DOHH2 (cell line): ENCODE data around the gene HMGCLL1.

ENCODE experiments used
- H3F3A ChIP-seq: fragments of 200-600 bp; sonication (generic), shearing (Covaris generic); 2 replicates; pipeline ENCODE4 v1.6.0; 2016; ENCODE audit warnings: antibody characterized with exemption, mild to moderate bottlenecking; ENCODE audit not compliant: control insufficient read depth, insufficient read depth
- H3K27ac ChIP-seq: fragments of 200-600 bp; sonication (generic); 2 replicates; pipeline ENCODE4 v1.5.1; 2014; ENCODE audit warnings: low read depth, mild to moderate bottlenecking, low read length, moderate library complexity
- H3K27me3 ChIP-seq: fragments of 200-600 bp; sonication (generic); 2 replicates; pipeline ENCODE4 v1.6.1; 2014; ENCODE audit warnings: mild to moderate bottlenecking, low read length, mixed read lengths; ENCODE audit not compliant: control insufficient read depth
- H3K36me3 ChIP-seq: fragments of 200-600 bp; sonication (generic); 2 replicates; pipeline ENCODE4 v1.6.1; 2014; ENCODE audit warnings: mild to moderate bottlenecking, low read length, moderate library complexity, mixed read lengths; ENCODE audit not compliant: control insufficient read depth
- H3K4me1 ChIP-seq: fragments of 200-600 bp; sonication (generic); 2 replicates; pipeline ENCODE4 v1.6.1; 2014; ENCODE audit warnings: mild to moderate bottlenecking, low read length, mixed read lengths; ENCODE audit not compliant: control insufficient read depth
- H3K4me2 ChIP-seq: fragments of 200-600 bp; sonication (generic); 2 replicates; pipeline ENCODE4 v1.6.0; 2014; ENCODE audit warnings: mild to moderate bottlenecking, low read length, moderate library complexity
- H3K4me3 ChIP-seq: fragments of 200-600 bp; sonication (generic); 2 replicates; pipeline ENCODE4 v1.5.1; 2014; ENCODE audit warnings: mild to moderate bottlenecking, low read length, mixed read lengths
- H3K79me2 ChIP-seq: fragments of 200-600 bp; sonication (generic); 2 replicates; pipeline ENCODE4 v1.6.1; 2014; ENCODE audit warnings: mild to moderate bottlenecking, low read length, mixed read lengths; ENCODE audit not compliant: control insufficient read depth
- H3K9me2 ChIP-seq: fragments of 200-600 bp; sonication (generic); replicated peaks from 2 replicates; pipeline ENCODE4 v1.6.1; 2014; ENCODE audit warnings: mild to moderate bottlenecking, low read length, mixed read lengths; ENCODE audit not compliant: control insufficient read depth
- H3K9me3 ChIP-seq: fragments of 200-600 bp; sonication (generic); 2 replicates; pipeline ENCODE4 v1.6.1; 2014; ENCODE audit warnings: antibody characterized with exemption, low read length, mixed read lengths; ENCODE audit not compliant: control insufficient read depth, insufficient read depth
- H4K20me1 ChIP-seq: fragments of 200-600 bp; sonication (generic); 2 replicates; pipeline ENCODE4 v1.6.0; 2014; ENCODE audit warnings: low read depth, mild to moderate bottlenecking, antibody characterized with exemption, low read length, moderate library complexity; ENCODE audit not compliant: control insufficient read depth, insufficient read depth
- EZH2phosphoT487 ChIP-seq: fragments of 200-600 bp; sonication (generic); IDR thresholded peaks from 2 replicates; pipeline ENCODE4 v1.6.1; 2017; ENCODE audit warnings: borderline replicate concordance, mild to moderate bottlenecking, antibody characterized with exemption, low read length, moderate library complexity, mixed read lengths
- TF ChIP-seq, protein P1 (sequence below): fragments of 200-600 bp; sonication (generic); IDR thresholded peaks from one replicate; pipeline ENCODE4 v1.5.1; 2014; ENCODE audit warnings: antibody characterized with exemption, mild to moderate bottlenecking, low read depth, low read length; ENCODE audit not compliant: poor library complexity, severe bottlenecking

HMGCLL1 gene

DNA sequence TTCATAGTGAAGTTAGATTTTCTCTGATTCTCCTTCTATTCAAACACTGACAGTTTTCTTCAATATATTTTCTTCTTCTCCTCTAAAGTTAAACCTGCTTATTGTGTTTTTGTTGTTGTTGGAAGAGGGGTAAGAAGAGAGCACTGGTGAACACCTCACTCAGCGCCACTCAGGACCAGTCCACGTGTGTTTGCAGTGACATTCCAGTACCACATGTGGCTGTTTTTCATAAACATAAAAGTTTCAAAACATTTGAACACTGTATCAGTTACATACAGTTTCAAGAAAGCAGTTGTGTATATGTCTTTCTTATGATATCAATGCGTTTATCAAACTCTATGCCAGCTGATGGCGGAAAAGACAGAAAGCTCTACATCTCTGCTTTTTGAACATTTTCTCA lies 86.7 kb downstream of the HMGCLL1 start:
- Histone ChIP-seq H3K9me3 (no peaks in the 10 kb centered on the region), H3K27me3 (no peaks in the 10 kb centered on the region), H3K36me3 (no peaks in the 10 kb centered on the region), H3K4me2 (no peak overlapping the region), H3K4me3 (no peak overlapping the region), H3F3A (no peaks in the 10 kb centered on the region), H4K20me1 (no peaks in the 10 kb centered on the region), H3K9me2 (no peaks in the 10 kb centered on the region), H3K4me1 (no peaks in the 10 kb centered on the region), H3K27ac (no peak overlapping the region), H3K79me2 (no peaks in the 10 kb centered on the region)
- TF ChIP-seq, protein P1, sequence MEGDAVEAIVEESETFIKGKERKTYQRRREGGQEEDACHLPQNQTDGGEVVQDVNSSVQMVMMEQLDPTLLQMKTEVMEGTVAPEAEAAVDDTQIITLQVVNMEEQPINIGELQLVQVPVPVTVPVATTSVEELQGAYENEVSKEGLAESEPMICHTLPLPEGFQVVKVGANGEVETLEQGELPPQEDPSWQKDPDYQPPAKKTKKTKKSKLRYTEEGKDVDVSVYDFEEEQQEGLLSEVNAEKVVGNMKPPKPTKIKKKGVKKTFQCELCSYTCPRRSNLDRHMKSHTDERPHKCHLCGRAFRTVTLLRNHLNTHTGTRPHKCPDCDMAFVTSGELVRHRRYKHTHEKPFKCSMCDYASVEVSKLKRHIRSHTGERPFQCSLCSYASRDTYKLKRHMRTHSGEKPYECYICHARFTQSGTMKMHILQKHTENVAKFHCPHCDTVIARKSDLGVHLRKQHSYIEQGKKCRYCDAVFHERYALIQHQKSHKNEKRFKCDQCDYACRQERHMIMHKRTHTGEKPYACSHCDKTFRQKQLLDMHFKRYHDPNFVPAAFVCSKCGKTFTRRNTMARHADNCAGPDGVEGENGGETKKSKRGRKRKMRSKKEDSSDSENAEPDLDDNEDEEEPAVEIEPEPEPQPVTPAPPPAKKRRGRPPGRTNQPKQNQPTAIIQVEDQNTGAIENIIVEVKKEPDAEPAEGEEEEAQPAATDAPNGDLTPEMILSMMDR = no peak
- TF ChIP-seq EZH2phosphoT487 = no peak

DNA sequence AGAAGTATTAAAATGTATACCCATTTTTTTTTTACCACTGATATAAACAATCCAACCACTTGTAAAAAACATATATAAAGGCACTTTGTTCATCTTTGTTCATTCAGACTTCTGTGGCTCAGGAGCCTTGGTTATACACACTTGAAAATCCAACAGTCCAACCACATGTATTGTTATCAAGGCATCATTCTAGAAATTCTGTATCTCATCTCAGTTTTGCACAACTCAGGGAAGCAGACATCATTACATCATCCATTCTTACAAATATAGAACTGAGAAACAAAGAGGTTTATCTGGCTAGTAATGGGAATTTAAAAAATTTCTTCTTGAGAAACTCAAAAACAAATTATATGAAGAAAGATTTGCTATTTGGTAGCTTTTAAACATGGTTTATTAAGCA lies 88.1 kb downstream of the HMGCLL1 start:
- Histone ChIP-seq H3K9me3 (no peaks in the 10 kb centered on the region), H3K4me1 (no peaks in the 10 kb centered on the region)
- no peak for TF ChIP-seq EZH2phosphoT487
- TF ChIP-seq, protein P1 = no peak

DNA sequence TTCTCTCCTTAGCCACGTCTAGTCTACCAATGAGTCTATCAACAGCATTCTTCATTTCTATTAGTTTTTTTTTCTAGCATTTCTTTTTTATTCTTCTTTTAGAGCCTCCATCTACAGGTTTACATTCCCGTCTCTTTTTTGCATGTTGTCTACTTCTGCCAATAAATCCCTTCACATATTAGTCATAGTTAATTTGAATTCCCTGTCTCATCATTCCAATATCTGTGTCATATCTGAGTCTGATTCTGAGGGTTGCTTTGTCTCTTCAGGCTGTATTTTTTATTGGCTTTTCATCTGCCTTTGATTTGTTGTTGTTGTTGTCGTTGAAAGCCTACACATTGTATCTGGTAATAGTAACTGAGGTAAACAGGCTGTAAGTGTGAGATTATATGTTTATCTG lies 104.6 kb downstream of the HMGCLL1 start:
- Histone ChIP-seq H4K20me1 (no peaks in the 10 kb centered on the region), H3K9me2 (no peaks in the 10 kb centered on the region), H3K27me3 (no peaks in the 10 kb centered on the region), H3K4me3 (no peak overlapping the region), H3K4me1 (no peaks in the 10 kb centered on the region), H3K36me3 (no peaks in the 10 kb centered on the region), H3K79me2 (no peaks in the 10 kb centered on the region), H3F3A (no peaks in the 10 kb centered on the region), H3K4me2 (no peak overlapping the region), H3K9me3 (no peaks in the 10 kb centered on the region), H3K27ac (no peak overlapping the region)
- TF ChIP-seq, protein P1 = no peak
- TF ChIP-seq EZH2phosphoT487 = no peak

More for the DNA sequence above, 88.1 kb downstream of the HMGCLL1 start:
- no peak overlapping the region for H3K27ac ChIP-seq
- H3K79me2 ChIP-seq = no peaks in the 10 kb centered on the region
- no peaks in the 10 kb centered on the region for H4K20me1 ChIP-seq
- no peaks in the 10 kb centered on the region for H3K36me3 ChIP-seq
- no peaks in the 10 kb centered on the region for H3K9me2 ChIP-seq
- no peak overlapping the region for H3K4me3 ChIP-seq
- no peak overlapping the region for H3K4me2 ChIP-seq
- no peaks in the 10 kb centered on the region for H3F3A ChIP-seq
- no peaks in the 10 kb centered on the region for H3K27me3 ChIP-seq

DNA sequence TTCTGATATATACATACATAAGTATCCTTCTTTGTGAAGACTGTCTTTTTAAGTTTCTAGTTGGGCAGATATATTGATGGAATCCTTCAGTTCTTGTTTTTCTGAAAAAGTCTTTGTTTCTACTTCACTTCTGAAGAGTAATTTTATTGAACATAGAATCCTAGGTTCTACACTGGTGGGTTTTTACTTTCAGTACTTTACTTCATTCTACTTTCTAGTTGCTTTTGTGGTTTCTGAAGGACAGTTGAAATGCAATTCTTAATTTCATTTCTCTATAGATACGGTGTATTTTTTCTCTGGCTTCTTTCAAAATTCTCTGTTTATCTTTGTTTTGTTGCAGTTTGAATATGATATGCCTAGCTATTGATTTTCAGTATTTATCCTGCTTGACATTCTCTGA lies 105.3 kb downstream of the HMGCLL1 start:
- H3K36me3 ChIP-seq = no peaks in the 10 kb centered on the region
- H4K20me1 ChIP-seq = no peaks in the 10 kb centered on the region
- no peaks in the 10 kb centered on the region for H3F3A ChIP-seq
- no peak overlapping the region for H3K4me2 ChIP-seq
- no peak for TF ChIP-seq EZH2phosphoT487
- TF ChIP-seq, protein P1 = no peak
- H3K4me1 ChIP-seq = no peaks in the 10 kb centered on the region
- no peak overlapping the region for H3K27ac ChIP-seq
- no peaks in the 10 kb centered on the region for H3K9me3 ChIP-seq
- no peaks in the 10 kb centered on the region for H3K79me2 ChIP-seq
- H3K27me3 ChIP-seq = no peaks in the 10 kb centered on the region
- no peak overlapping the region for H3K4me3 ChIP-seq
- H3K9me2 ChIP-seq = no peaks in the 10 kb centered on the region
